Measurements from ENCODE around the gene MEIOSIN. TPM values are rescaled to one million over a fixed set of nuclear protein-coding genes. Genes with fewer than 3 reads are reported as not detected.

MEIOSIN gene
- total and polyA plus RNA-seq, 9 of the 15 experiments (the other 6 are each of a cell fraction or from before 2014, with no cell fraction given) = 0.06 to 2.0 (median 0.76) TPM

DNA sequence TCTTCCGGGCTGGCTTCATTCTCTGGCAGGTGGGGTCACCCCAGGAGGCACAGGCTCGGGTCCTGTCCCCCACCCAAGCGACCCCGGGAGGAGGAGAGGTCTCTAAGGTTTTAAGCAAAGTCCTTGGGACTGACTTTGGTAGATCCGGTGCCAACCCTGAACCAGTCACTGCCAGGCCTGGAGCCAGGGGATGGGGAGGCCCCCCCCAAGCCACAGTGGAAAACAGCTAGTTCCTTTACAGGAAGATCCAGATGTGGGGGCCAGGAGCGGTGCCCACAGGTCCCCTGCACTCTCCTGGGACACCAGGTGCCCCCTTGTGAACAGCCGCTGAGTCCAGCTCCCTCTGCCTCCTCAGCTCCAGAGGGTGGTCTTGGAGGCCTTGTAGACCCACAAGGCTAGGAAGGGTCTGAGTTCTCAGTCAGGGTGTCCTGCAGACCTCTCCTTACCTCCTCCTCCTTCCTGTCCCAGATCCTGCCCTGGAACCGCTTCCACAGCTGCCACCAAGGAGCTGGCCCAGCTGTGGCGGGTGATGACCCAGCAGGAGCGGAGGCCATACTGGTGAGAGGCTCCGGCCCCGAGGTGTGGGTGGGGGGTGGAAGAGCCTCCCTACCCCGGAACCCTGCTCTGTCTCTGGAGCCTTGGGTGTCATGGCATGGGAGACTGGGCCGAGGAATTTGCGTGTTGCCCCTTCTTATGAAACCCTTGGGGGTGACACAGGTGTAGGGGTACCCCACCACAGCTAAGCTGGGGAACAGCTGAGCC lies 29.8 kb downstream of the MEIOSIN start:
- H4K20me1 ChIP-seq (replicated peaks; ENCODE audit: control insufficient read depth, insufficient read depth, low read length) = no peaks in the 10 kb centered on the region
- ATAC-seq = no peak
- intact Hi-C loops (cut with micrococcal nuclease) = no loop called here
- ChIA-PET POLR2A (interaction anchor here (0.6 to 1.3 kb wide), 3 partner anchors 11 to 100 kb away, joined by 3 to 4 read pairs (median 3); partner anchors contain the start of gene SYMPK), CTCF (ENCODE audit: low intra/inter-chr PET ratio) (no interaction called here)
- H3K4me1 ChIP-seq (replicated peaks in 1 of 2; ENCODE audit: control insufficient read depth in 2 of 2, insufficient read depth in 2 of 2, low read length in 2 of 2) = peaks cover 6 to 64% of the 10 kb centered on the region in 2 experiments; a peak in 4 of 5 replicates
- DNase-seq (ENCODE audit: extremely low read depth in 1 of 4, low spot score in 3 of 4) = no peak
- H3K4me3 ChIP-seq = no peak overlapping the region
- H3K9me3 ChIP-seq (replicated peaks; ENCODE audit: control insufficient read depth, insufficient read depth, low read depth, low read length) = no peaks in the 10 kb centered on the region
- no peak overlapping the region for H3K4me2 ChIP-seq (ENCODE audit: insufficient read depth, low read length)
- no peak for TF ChIP-seq CBX8 (IDR thresholded peaks at IDR 0.05; ENCODE audit: borderline replicate concordance, extremely low read depth, low read depth, low read length, poor library complexity, severe bottlenecking)
- no peak for TF ChIP-seq POLR2H (tag; IDR thresholded peaks at IDR 0.05; ENCODE audit: low read depth)
- TF ChIP-seq ZNF316 (IDR thresholded peaks at IDR 0.05) = no peak
- no peak for TF ChIP-seq STAT5B (CRISPR knock-in tag; IDR thresholded peaks at IDR 0.05)
- no peak for TF ChIP-seq JUN (IDR thresholded peaks at IDR 0.05; ENCODE audit: borderline replicate concordance, low read depth, low read length)
- no peak for TF ChIP-seq JUN (CRISPR knock-in tag; IDR thresholded peaks at IDR 0.05; ENCODE audit: borderline replicate concordance)
- TF ChIP-seq MAX (CRISPR knock-in tag; IDR thresholded peaks at IDR 0.05) = no peak
- no peak for TF ChIP-seq KAT8 (IDR thresholded peaks at IDR 0.05; ENCODE audit: low read depth)
- H2AFZ ChIP-seq (ENCODE audit: low read depth, low read length) = no peak overlapping the region
- WGBS (ENCODE audit: insufficient coverage, low coverage, missing lambda C conversion rate) = 57% methylated on average over 15 of the region's 15 CpGs
- no peak overlapping the region for H3K27ac ChIP-seq (ENCODE audit: extremely low read depth, low read depth, low read length)
- no peak overlapping the region for H3K9ac ChIP-seq (ENCODE audit: insufficient read depth in 1 of 2, low read depth in 2 of 2, low read length in 2 of 2)
- no peaks in the 10 kb centered on the region for H3K9me1 ChIP-seq (ENCODE audit: control insufficient read depth, insufficient read depth, low read length)
- peaks cover 13% of the 10 kb centered on the region; the same call in 2 of the 3 replicates for H3K79me2 ChIP-seq (ENCODE audit: control insufficient read depth, insufficient read depth, low read length)
- no peaks in the 10 kb centered on the region; the same call in 2 of the 3 replicates for H3K36me3 ChIP-seq (ENCODE audit: control insufficient read depth, insufficient read depth, low read length)
- BruUV-seq (replicated peaks) = no TSS peak
- no peak for FAIRE-seq
- in situ Hi-C loops (cut with MboI) = no loop called here
- H3K27me3 ChIP-seq (ENCODE audit: control insufficient read depth in 2 of 2, insufficient read depth in 2 of 2, low read length in 2 of 2) = no peaks in the 10 kb centered on the region; a peak in 1 of 5 replicates
